GM10266 (cell line): ENCODE results near the gene C17orf67.

Experiments
- DNase-seq: peaks from one replicate; pipeline ENCODE4 v3.0.0; 2012; ENCODE audit errors: extremely low spot score
- CTCF ChIP-seq: IDR thresholded peaks from 2 replicates; pipeline ENCODE4 v1.5.1; 2012; ENCODE audit warnings: mild to moderate bottlenecking, low read depth; ENCODE audit not compliant: control insufficient read depth, insufficient read depth; ENCODE audit errors: missing control alignments

The C17orf67 gene

GRCh38 chr17:56777859-56778258 is 55.9 kb downstream of the C17orf67 start:
- no peak for DNase-seq
- TF ChIP-seq CTCF: no peak

GRCh38 chr17:56774650-56775049 is 59.1 kb downstream of the C17orf67 start:
- TF ChIP-seq CTCF: no peak
- DNase-seq: no peak

DNA sequence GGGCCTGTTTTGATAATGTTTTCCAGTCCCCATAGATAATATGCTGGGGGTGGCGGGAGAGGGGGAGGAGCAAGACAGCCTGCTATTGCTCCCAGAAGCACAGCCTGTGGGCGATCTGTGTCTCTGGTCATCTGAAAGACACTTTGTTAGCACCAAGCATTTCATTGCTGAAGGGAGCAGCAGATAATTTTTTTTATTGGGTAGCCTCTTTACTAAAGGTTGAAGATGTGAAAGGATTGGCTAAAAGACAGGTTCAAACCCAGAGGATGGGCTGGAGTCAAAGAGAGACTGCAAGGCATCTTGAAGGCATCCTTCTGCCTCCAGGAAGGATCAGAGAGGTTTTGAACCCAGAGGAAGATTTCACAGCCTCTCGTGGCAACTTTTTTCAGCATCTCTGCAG is 60.6 kb downstream of the C17orf67 start:
- no peak for DNase-seq
- no peak for TF ChIP-seq CTCF

DNA sequence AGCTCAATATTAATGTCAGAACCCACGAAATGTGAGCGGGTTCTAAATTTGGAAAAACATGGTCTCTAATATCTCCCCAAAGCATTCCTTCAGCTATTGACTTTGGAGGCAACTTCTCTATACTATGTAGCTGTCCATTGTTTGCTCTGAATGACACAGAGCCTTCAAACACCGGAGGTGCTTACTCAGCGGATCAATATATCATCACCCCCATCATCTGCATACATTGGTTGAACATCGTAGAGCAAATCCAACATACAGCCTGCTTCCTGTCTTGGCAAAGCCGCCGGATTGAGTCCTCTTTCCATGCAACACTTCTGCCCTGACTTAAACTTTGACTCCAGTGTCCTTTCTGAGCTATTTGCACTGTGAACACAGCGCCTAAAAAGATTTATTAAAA is 61.3 kb downstream of the C17orf67 start:
- no peak for DNase-seq
- no peak for TF ChIP-seq CTCF

- TF ChIP-seq CTCF: no peak
- DNase-seq: no peak
These were observed 61.7 kb downstream of the C17orf67 start for GRCh38 chr17:56771975-56772374.

- TF ChIP-seq CTCF: no peak
- no peak for DNase-seq
These were observed 62.2 kb downstream of the C17orf67 start for GRCh38 chr17:56771563-56771962.

DNA sequence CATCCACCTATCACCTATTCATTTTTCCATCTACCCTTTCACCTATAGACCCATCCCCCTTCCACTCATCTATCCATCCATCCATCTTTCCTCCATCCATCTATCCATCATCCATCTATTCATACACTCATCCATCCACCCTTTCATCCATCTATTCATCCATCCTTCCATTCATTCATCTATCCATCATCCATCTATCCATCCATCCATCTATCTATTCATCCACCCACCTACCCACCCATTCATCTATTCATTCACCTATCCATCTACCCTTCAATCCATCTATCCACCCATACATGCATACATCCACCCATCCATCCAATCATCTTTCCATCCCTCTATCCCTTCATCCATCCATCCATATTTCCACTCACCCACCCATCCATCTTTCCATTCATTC is 63.3 kb downstream of the C17orf67 start:
- TF ChIP-seq CTCF: no peak
- DNase-seq: no peak
